ENCODE results near the gene GPR75. TPM values are rescaled to one million over a fixed set of nuclear protein-coding genes. Genes with fewer than 3 reads are reported as not detected.

The GPR75 gene
- total and polyA plus RNA-seq, 2 of the 8 experiments (the other 6 are each of a cell fraction or from before 2014, with no cell fraction given), result 3.5 to 4.3 TPM

GRCh38 chr2:53905396-53905795, 45.6 kb upstream of the GPR75 start:
- Histone ChIP-seq H3K27ac (ENCODE audit: low read depth, low read length) (no peak overlapping the region), H3K9ac (replicated peaks in 1 of 4; ENCODE audit: extremely low read depth in 1 of 4, low read depth in 3 of 4, low read length in 3 of 4) (no peak overlapping the region), H3K27me3 (replicated peaks in 1 of 4; ENCODE audit: control insufficient read depth in 3 of 4, extremely low read depth in 1 of 4, insufficient read depth in 3 of 4, low read length in 3 of 4) (no peaks in the 10 kb centered on the region), H3K4me1 (replicated peaks in 1 of 4; ENCODE audit: control insufficient read depth in 3 of 4, insufficient read depth in 4 of 4, low read length in 3 of 4) (no peaks in the 10 kb centered on the region), H4K20me1 (replicated peaks in 1 of 2; ENCODE audit: control insufficient read depth in 1 of 2, insufficient read depth in 2 of 2, low read length in 2 of 2) (no peaks in the 10 kb centered on the region), H2BK5ac (ENCODE audit: low read depth, low read length) (no peak overlapping the region), H3K4me3 (ENCODE audit: extremely low read depth in 1 of 4, insufficient read depth in 2 of 4, low read depth in 3 of 4, low read length in 4 of 4) (no peak overlapping the region), H2BK20ac (ENCODE audit: low read length) (no peak overlapping the region), H2BK120ac (replicated peaks; ENCODE audit: low read depth, low read length) (no peak overlapping the region), H2BK15ac (ENCODE audit: low read length) (no peak overlapping the region), H3K36me3 (ENCODE audit: control insufficient read depth in 2 of 4, insufficient read depth in 4 of 4, low read length in 3 of 4) (peaks cover 7 to 74% (median 49%) of the 10 kb centered on the region in 4 experiments), H3K9me3 (ENCODE audit: insufficient read depth in 2 of 2, low read depth in 1 of 2, low read length in 1 of 2) (no peaks in the 10 kb centered on the region), H4K8ac (ENCODE audit: extremely low read depth, insufficient read depth, low read length) (no peak overlapping the region), H3K4me2 (ENCODE audit: insufficient read depth in 1 of 2, low read depth in 2 of 2, low read length in 2 of 2) (no peak overlapping the region), H3K23me2 (ENCODE audit: low read depth, low read length) (no peaks in the 10 kb centered on the region), H3K14ac (ENCODE audit: insufficient read length) (no peak overlapping the region), H2BK12ac (ENCODE audit: low read depth, low read length) (no peak overlapping the region), H3K4ac (replicated peaks; ENCODE audit: insufficient read length, low read depth, low read length) (no peak overlapping the region), H2AFZ (ENCODE audit: low read length) (no peak overlapping the region), H3K56ac (replicated peaks; ENCODE audit: insufficient read length, low read depth, low read length) (no peak overlapping the region), H3K18ac (ENCODE audit: extremely low read depth, low read length) (no peak overlapping the region), H3K79me2 (ENCODE audit: control insufficient read depth in 1 of 2, insufficient read depth in 2 of 2, low read length in 2 of 2) (no peaks in the 10 kb centered on the region), H4K91ac (replicated peaks; ENCODE audit: insufficient read length, low read length) (no peak overlapping the region), H3K23ac (ENCODE audit: insufficient read length) (no peak overlapping the region), H4K5ac (ENCODE audit: insufficient read length, low read depth, low read length) (no peak overlapping the region), H3K79me1 (ENCODE audit: low read depth, low read length) (no peaks in the 10 kb centered on the region), H2AK5ac (ENCODE audit: low read depth, low read length) (no peak overlapping the region)
- WGBS, 2 experiments (ENCODE audit: extremely low coverage in 1 of 2, insufficient coverage in 1 of 2, insufficient read length in 1 of 2, insufficient replicate concordance in 2 of 2, low coverage in 1 of 2, low lambda C conversion rate in 2 of 2, missing lambda C conversion rate in 1 of 2), result 96% methylated on average over 9 of the region's 9 CpGs; no CpG with 5 or more reads in 1 of the 2 experiments
- CTCF ChIA-PET (ENCODE audit: partially characterized antibody), result no interaction called here
- no peak for TF ChIP-seq BCL11A (IDR thresholded peaks at IDR 0.05; ENCODE audit: low read depth in 2 of 2, low read length in 2 of 2)
- TF ChIP-seq KDM5A (IDR thresholded peaks at IDR 0.05; ENCODE audit: low read length), result no peak
- TF ChIP-seq BRCA1 (IDR thresholded peaks at IDR 0.05; ENCODE audit: low read depth, low read length), result no peak
- no peak for TF ChIP-seq CHD2 (IDR thresholded peaks at IDR 0.05; ENCODE audit: low read length)
- no peak for TF ChIP-seq ZNF274 (IDR thresholded peaks at IDR 0.05; ENCODE audit: borderline replicate concordance, extremely low read depth, low read length)
- no peak for TF ChIP-seq MAFK (IDR thresholded peaks at IDR 0.05; ENCODE audit: low read depth, low read length)
- TF ChIP-seq GABPA (IDR thresholded peaks at IDR 0.05; ENCODE audit: borderline replicate concordance, insufficient read depth, low read length), result no peak
- no peak for TF ChIP-seq POU5F1 (IDR thresholded peaks at IDR 0.05; ENCODE audit: low read depth, low read length)
- TF ChIP-seq TAF7 (optimal IDR thresholded peaks at IDR 0.05; ENCODE audit: borderline replicate concordance, low read depth, low read length), result no peak
- TF ChIP-seq SIX5 (IDR thresholded peaks at IDR 0.05; ENCODE audit: low read depth, low read length), result no peak
- TF ChIP-seq EP300 (IDR thresholded peaks at IDR 0.05; ENCODE audit: borderline replicate concordance in 1 of 2, low read depth in 2 of 2, low read length in 2 of 2), result no peak
- FAIRE-seq (no peak), DNase-seq (ENCODE audit: low read depth in 1 of 2, low spot score in 2 of 2) (no peak)
- POLR2A ChIA-PET (ENCODE audit: partially characterized antibody), result no interaction called here

All from H1 (cell line).